ENCODE data around the gene ZMIZ2. TPM values are rescaled to one million over a fixed set of nuclear protein-coding genes. Genes with fewer than 3 reads are reported as not detected.

ZMIZ2 gene
- total RNA-seq, 1 experiment from 2014 or later, result 91.3 TPM

- BruUV-seq (replicated peaks), result no TSS peak
- ChIA-PET CTCF (no interaction called here), POLR2A (no interaction called here), RAD21 (ENCODE audit: low non-redundant PET in 1 of 2, low total read pairs in 2 of 2, uncharacterized antibody in 2 of 2, unreplicated experiment in 2 of 2) (interaction anchor here in 1 of 2 experiments (0.7 kb wide), 1 partner anchor 70 kb away, joined by 3 read pairs; no protein-coding TSS in a partner anchor)
- Histone ChIP-seq H3K4me3 (replicated peaks in 1 of 2; ENCODE audit: low read depth in 1 of 2, low read length in 2 of 2) (no peak overlapping the region), H3K4me2 (ENCODE audit: low read length) (no peak overlapping the region), H3K36me3 (ENCODE audit: control insufficient read depth in 1 of 2, insufficient read depth in 2 of 2, low read length in 2 of 2) (peaks cover 3 to 8% of the 10 kb centered on the region in 2 experiments; a peak in 2 of 4 replicates), H3K9me3 (ENCODE audit: control insufficient read depth in 1 of 2, insufficient read depth in 1 of 2, low read depth in 1 of 2, low read length in 2 of 2) (no peaks in the 10 kb centered on the region), H4K20me1 (ENCODE audit: insufficient read depth) (no peaks in the 10 kb centered on the region), H2AFZ (ENCODE audit: low read depth, low read length, poor library complexity, severe bottlenecking) (no peak overlapping the region), H3K79me2 (ENCODE audit: insufficient read depth, low read length) (peaks cover 30% of the 10 kb centered on the region), H3K27me3 (ENCODE audit: insufficient read depth, low read length) (no peaks in the 10 kb centered on the region), H3K9me2 (ENCODE audit: insufficient read depth) (no peaks in the 10 kb centered on the region), H3K27ac (ENCODE audit: low read depth, low read length) (no peak overlapping the region), H3K4me1 (ENCODE audit: control insufficient read depth in 1 of 2, insufficient read depth in 2 of 2, low read length in 2 of 2) (peaks cover 6 to 22% of the 10 kb centered on the region in 2 experiments), H3K9ac (ENCODE audit: low read length) (no peak overlapping the region)
- no peak for TF ChIP-seq ZBTB33 (IDR thresholded peaks at IDR 0.05; ENCODE audit: extremely low read depth, insufficient replicate concordance, low read length)
- TF ChIP-seq SIN3A (IDR thresholded peaks at IDR 0.05; ENCODE audit: low read depth), result no peak
- TF ChIP-seq POLR2AphosphoS5 (IDR thresholded peaks at IDR 0.05; ENCODE audit: low read depth, low read length), result no peak
- TF ChIP-seq RAD21 (IDR thresholded peaks at IDR 0.05; ENCODE audit: low read depth), result no peak
- intact Hi-C loops (cut with micrococcal nuclease), result no loop called here
- ATAC-seq (no peak), DNase-seq (ENCODE audit: low read depth, low spot score) (no peak)
Observed at GRCh38 chr7:44756904-44757303, 8.3 kb downstream of the ZMIZ2 start.

- ChIA-PET CTCF (no interaction called here), RAD21 (ENCODE audit: low non-redundant PET in 1 of 2, low total read pairs in 2 of 2, uncharacterized antibody in 2 of 2, unreplicated experiment in 2 of 2) (interaction anchor here in 1 of 2 experiments (0.7 kb wide), 1 partner anchor 70 kb away, joined by 3 read pairs; no protein-coding TSS in a partner anchor), POLR2A (no interaction called here)
- Histone ChIP-seq H3K4me3 (replicated peaks in 1 of 2; ENCODE audit: low read depth in 1 of 2, low read length in 2 of 2) (no peak overlapping the region), H3K9ac (ENCODE audit: low read length) (no peak overlapping the region), H3K4me1 (ENCODE audit: control insufficient read depth in 1 of 2, insufficient read depth in 2 of 2, low read length in 2 of 2) (peaks cover 10 to 26% of the 10 kb centered on the region in 2 experiments), H3K79me2 (ENCODE audit: insufficient read depth, low read length) (peaks cover 28% of the 10 kb centered on the region), H3K27ac (ENCODE audit: low read depth, low read length) (no peak overlapping the region), H4K20me1 (ENCODE audit: insufficient read depth) (no peaks in the 10 kb centered on the region), H3K9me3 (ENCODE audit: control insufficient read depth in 1 of 2, insufficient read depth in 1 of 2, low read depth in 1 of 2, low read length in 2 of 2) (no peaks in the 10 kb centered on the region), H3K9me2 (ENCODE audit: insufficient read depth) (no peaks in the 10 kb centered on the region), H3K4me2 (ENCODE audit: low read length) (no peak overlapping the region), H2AFZ (ENCODE audit: low read depth, low read length, poor library complexity, severe bottlenecking) (no peak overlapping the region), H3K27me3 (ENCODE audit: insufficient read depth, low read length) (no peaks in the 10 kb centered on the region), H3K36me3 (ENCODE audit: control insufficient read depth in 1 of 2, insufficient read depth in 2 of 2, low read length in 2 of 2) (peaks cover 3 to 8% of the 10 kb centered on the region in 2 experiments; a peak in 2 of 4 replicates)
- TF ChIP-seq EGR1 (IDR thresholded peaks at IDR 0.05; ENCODE audit: low read depth) (no peak), SIN3A (IDR thresholded peaks at IDR 0.05; ENCODE audit: low read depth) (no peak), FOSL1 (IDR thresholded peaks at IDR 0.05; ENCODE audit: low read depth) (no peak), CTCF (IDR thresholded peaks at IDR 0.05 in 2 of 3, conservative IDR thresholded peaks at IDR 0.05 in 1 of 3; ENCODE audit: borderline replicate concordance in 1 of 3, insufficient read depth in 1 of 3, low read depth in 2 of 3, low read length in 2 of 3) (no peak), ZFX (IDR thresholded peaks at IDR 0.05) (no peak)
- DNase-seq (ENCODE audit: low read depth, low spot score), result no peak
- no TSS peak for BruUV-seq (replicated peaks)
- intact Hi-C loops (cut with micrococcal nuclease), result no loop called here
- ATAC-seq, result no peak
Observed at GRCh38 chr7:44757311-44757710, 8.7 kb downstream of the ZMIZ2 start.

Data from HCT116 (cell line).